HG02678 (cell line): ENCODE measurements around the gene PKNOX1.
"Not testable (repeated sequence)": the region's sequence is repeated elsewhere in the genome, so short reads cannot be mapped to it uniquely, and the experiment has no call there.

ENCODE experiments used
- ATAC-seq: cut with Tn5 transposase; IDR thresholded peaks from one replicate; pipeline ENCODE4 v1.9.1; 2021; ENCODE audit warnings: mild to moderate bottlenecking, moderate library complexity; ENCODE audit not compliant: unreplicated experiment

PKNOX1 gene

GRCh38 chr21:43045165-43045875 lies 71.0 kb downstream of the PKNOX1 start:
- not testable (repeated sequence) for ATAC-seq

GRCh38 chr21:43045876-43046821 lies 71.8 kb downstream of the PKNOX1 start:
- ATAC-seq = not testable (repeated sequence)

DNA sequence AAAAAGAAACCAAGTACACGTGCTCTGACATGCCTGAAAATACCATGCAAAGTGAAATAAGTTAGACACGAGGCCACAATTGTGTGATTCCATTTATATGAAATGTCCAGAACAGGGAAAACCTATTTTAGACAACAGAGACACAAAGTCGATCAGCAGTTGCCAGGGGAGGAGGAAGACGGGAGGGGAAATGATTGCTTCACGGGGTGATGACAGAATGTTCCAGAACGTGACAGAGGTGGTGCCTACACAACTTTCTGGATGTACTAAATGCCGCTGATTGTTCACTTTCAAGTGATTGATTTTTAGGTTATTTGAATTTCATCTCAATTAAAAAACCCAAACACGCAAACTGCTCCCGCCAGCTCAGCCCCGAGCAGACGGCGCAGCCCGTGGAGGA lies 78.8 kb downstream of the PKNOX1 start:
- ATAC-seq = not testable (repeated sequence)

GRCh38 chr21:43062955-43063664 lies 88.7 kb downstream of the PKNOX1 start:
- not testable (repeated sequence) for ATAC-seq

- not testable (repeated sequence) for ATAC-seq
Observed at GRCh38 chr21:43064265-43064917, 90.0 kb downstream of the PKNOX1 start.

- not testable (repeated sequence) for ATAC-seq
Observed at GRCh38 chr21:43065991-43066390, 91.6 kb downstream of the PKNOX1 start.

DNA sequence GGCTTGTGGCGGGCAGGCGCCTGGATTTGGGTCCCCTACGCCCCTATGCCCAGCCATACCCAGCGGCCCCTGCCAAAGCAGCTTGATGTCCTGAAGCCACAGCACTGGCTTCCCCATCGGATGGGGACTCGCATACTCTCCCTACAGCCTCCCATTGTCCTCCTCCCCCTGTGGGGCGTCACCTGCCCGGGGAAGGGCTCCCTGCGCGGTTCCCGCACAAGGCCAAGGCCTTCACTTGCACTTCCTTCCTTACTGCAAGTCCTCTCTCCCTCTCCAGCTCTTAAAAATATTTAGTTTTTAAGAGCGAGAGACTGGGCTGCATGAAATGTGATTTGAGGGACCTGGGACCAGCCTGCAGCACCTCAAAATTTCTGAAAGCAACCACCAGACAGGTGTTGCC lies 92.3 kb downstream of the PKNOX1 start:
- ATAC-seq = not testable (repeated sequence)

DNA sequence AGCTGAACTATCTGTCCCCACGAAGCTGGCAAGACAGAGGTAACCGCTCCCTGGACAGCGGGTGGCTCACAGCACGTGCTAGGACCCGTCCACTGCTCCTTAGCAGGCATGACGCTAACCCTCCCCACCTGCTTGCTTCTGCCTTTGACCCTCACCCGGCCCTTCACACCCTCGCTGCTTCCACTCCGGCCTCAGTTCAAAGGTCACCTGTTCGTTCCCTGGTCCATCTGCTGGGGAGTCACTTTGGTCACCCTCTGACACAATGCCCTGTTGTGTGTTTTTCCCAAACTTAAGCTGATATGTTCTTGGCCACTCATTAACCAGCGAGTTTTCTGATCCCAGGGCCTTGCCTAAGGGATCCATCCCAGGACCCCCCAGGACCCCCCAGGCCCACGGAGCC lies 93.7 kb downstream of the PKNOX1 start:
- ATAC-seq = not testable (repeated sequence)

DNA sequence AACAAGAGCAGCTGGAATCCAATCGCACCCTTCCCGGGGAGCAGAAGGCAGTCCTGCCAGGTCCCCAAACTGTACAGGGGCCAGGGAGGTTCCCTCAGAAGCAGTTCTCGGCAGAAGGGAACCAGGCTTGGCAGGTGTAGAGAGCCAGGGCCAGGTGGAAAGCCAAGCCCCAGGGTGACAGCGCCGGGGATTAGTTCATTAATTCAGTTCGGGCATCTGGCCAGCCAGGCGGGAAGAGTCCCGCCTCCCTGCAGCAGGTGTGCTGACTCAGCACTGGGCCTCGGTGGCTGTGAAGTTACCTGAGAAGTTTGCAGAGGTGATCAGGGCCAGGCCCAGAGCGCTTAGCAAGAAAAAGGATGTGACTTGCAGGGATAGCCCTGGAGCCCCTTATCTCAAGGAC lies 95.3 kb downstream of the PKNOX1 start:
- not testable (repeated sequence) for ATAC-seq

DNA sequence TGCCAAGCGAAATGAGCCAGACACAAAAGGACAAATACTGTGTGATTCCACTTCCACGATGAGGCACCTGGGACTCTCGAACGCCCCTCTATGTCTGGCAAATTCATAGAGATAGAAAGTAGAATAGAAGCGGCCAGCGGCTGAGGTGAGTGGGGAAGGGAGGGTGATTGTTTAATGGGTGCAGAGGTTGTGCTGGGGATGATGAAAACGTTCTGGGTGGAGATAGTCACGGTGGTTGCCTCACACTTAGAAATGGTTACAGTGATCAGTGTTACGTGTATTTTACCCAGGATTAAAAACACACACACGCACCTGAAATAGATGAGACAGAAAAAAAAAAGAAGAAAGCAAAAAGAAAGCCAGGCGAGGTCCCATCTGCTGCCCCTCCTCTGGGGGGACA lies 98.4 kb downstream of the PKNOX1 start:
- not testable (repeated sequence) for ATAC-seq

DNA sequence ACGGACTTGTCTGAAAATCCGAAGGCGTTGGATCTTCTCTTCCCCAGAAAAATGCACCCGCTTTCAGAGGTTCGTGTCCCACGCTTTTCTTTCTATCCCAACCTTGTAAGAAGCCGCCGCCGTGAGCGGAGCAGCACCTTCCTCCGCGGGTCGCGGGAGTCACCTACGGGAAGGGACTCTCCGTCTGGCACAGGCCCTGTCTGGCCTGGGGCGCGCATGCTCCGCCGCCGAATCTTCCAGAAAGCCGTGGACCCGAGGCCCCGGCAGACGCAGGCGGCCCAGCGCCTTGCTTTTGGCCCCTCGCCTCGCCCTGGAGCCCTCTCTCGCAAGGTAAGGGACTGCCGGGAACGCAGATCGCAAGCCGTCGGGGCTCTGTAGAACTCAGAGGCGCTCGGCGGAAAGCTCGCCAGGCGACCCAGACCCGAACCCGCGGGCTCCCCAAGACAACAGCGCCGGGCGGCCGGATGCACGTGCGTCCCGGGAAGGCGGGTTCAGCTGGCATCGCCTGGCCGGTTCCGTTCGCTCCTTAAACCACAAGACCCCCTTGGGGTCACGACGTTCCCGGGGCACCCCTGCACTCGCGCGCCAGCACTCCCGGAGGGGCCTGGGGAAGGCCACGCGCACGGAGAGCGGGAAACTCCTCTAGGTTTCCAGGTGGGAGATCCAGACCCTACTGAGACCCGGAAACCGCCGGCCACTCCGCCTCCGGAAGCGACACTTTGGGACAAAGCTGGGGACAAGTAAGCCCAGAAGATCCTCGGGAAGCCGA lies 100.2 kb downstream of the PKNOX1 start:
- ATAC-seq = not testable (repeated sequence)

DNA sequence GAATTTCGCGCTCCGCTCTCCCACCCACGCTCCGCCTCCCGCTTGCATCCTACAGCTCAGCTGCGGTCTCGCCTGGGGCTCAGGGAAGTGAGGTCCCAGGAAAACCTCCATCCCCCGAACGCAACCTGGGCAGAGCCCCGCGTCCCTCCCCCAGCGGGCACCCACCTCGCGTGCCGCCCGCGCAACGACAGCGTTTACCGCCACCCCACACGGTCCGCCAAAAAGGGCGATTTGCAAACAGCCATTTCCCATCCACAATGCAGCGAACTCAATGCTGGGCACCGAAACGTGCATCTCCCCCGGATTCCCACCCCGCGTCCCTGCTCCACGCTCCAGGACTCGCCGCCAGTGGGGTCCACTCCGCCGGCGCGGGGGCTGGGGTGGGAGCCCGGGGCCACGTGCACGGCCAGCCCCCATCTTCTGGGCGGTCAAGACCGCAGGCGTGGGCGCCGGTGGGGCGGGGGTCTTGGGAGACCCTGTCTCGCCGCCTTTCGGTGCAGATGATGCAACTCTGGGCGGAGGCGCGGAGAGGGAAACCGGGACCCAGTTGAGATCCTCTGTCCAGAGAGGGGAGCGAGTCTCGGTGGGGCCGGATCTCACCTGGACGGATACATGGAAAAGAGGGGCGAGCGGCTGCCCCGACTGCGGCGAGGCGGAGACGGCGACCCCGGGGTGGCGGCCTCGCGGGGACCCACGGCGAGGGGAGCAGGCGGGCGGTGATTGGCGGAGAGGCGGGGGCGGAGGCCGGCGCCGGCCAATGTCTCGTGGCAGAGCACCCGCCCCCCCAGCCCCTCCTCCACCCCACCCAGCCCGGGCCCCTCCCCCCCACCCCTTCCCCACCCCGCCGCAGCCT lies 101.0 kb downstream of the PKNOX1 start, which contains the start of gene CBS:
TSS of gene CBS (minus strand) at position 666 of the 853 bp plus-strand sequence. CDS start 3,642 bp downstream, outside the sequence.
- ATAC-seq = not testable (repeated sequence)

GRCh38 chr21:43076023-43076637 lies 101.8 kb downstream of the PKNOX1 start:
- ATAC-seq = not testable (repeated sequence)

DNA sequence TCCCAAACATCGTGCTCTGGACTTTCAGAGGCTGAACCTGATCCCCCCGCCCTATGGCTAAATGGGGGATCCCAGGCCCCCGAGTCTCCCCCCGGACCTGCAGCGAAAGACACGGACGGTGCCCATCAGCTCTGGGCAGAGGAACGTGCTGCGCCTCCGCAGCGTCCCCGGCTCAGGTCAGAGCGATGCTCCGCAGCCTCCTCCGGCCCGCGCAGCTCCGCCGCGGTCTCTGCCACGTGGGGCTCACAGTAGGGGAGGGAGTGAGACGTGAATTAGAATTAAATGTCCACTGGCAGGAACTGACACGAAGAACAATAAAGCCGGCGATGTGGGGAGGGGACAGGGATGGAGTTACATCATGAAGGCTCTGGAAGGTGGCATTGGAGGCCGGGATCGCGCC lies 102.3 kb downstream of the PKNOX1 start:
- not testable (repeated sequence) for ATAC-seq

DNA sequence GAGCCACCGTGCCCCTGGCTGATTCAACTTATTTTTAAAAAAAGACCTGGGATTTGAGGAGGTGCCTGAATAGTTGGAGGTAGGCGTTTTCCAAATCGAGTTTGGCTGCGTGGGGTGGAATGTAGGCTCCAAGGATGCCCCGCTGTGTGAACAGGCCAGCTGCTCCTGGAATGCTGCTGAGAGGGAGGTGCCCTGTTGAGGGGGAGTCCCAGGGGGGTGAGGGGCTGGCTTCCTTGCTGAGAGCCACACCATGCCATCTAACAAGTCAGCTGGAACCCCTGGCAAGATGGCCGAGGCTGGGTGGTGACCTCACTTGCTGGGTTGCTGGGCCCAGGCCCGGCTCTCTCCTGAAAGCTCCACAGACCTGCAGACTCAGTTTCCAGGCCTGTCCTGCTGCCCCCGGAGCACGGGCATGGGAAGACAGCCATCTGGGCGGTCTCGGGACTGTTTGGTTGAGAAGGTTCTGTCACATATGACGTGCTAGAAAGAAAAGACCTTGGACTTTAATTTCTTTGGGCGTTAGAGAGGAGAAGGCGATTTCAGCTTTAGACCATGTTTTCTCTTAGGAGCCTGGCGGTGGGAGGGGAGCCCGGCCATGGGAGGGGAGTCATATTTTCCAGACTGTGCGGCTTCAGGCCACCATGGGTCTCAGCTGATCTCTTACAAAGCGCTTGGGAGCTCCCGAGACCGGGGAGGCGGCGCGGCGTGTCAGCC lies 108.4 kb downstream of the PKNOX1 start:
- not testable (repeated sequence) for ATAC-seq
